Osteoblast (primary cell): ENCODE measurements around the gene MYF5. TPM values are rescaled to one million over a fixed set of nuclear protein-coding genes. Genes with fewer than 3 reads are reported as not detected.

Source experiments
- DNase-seq: peaks from one replicate; pipeline ENCODE4 v3.0.0; 2011; ENCODE audit warnings: low spot score, mixed read lengths; ENCODE audit not compliant: insufficient read length; ENCODE audit errors: missing footprints
- H2AFZ ChIP-seq: 2 replicates; pipeline ENCODE4 v1.6.0; 2011; ENCODE audit warnings: mild to moderate bottlenecking, low read length
- H3K27ac ChIP-seq: 2 replicates; pipeline ENCODE4 v1.5.1; 2011; ENCODE audit warnings: mild to moderate bottlenecking, low read depth, low read length, moderate library complexity
- H3K27me3 ChIP-seq: 2 replicates; pipeline ENCODE4 v1.6.0; 2012; ENCODE audit warnings: mild to moderate bottlenecking, control low read depth, inconsistent platforms, low read length, moderate library complexity; ENCODE audit not compliant: insufficient read depth
- H3K36me3 ChIP-seq: 2 replicates; pipeline ENCODE4 v1.5.1; 2011; ENCODE audit warnings: mild to moderate bottlenecking, low read length, control low read depth, moderate library complexity; ENCODE audit not compliant: insufficient read depth
- H3K4me1 ChIP-seq: 2 replicates; pipeline ENCODE4 v1.5.1; 2011; ENCODE audit warnings: mild to moderate bottlenecking, low read length, control low read depth, moderate library complexity; ENCODE audit not compliant: insufficient read depth
- H3K4me2 ChIP-seq: 2 replicates; pipeline ENCODE4 v1.6.0; 2011; ENCODE audit warnings: mild to moderate bottlenecking, low read length; ENCODE audit not compliant: insufficient read depth
- H3K4me3 ChIP-seq: fragments of 200-600 bp; sonication (generic); 3 replicates; pipeline ENCODE4 v1.5.1; 2012; ENCODE audit warnings: mild to moderate bottlenecking, low read length, inconsistent platforms; ENCODE audit not compliant: insufficient read depth
- H3K79me2 ChIP-seq: 2 replicates; pipeline ENCODE4 v1.6.0; 2012; ENCODE audit warnings: mild to moderate bottlenecking, low read length, control low read depth, inconsistent platforms; ENCODE audit not compliant: insufficient read depth
- H3K9me3 ChIP-seq: 2 replicates; pipeline ENCODE4 v1.5.1; 2011; ENCODE audit warnings: low read depth, low read length, control low read depth
- H4K20me1 ChIP-seq: 2 replicates; pipeline ENCODE4 v1.6.0; 2012; ENCODE audit warnings: mild to moderate bottlenecking, low read length, control low read depth; ENCODE audit not compliant: insufficient read depth
- total RNA-seq: library from RNA; depleted of rRNA; stranded (reverse); fragments of >200 nt; gene quantifications from 2 replicates; pipeline ENCODE4 v1.2.3, GENCODE V29; 2012
- TF ChIP-seq, protein P1 (sequence below): IDR thresholded peaks from 2 replicates; pipeline ENCODE4 v1.5.1; 2011; ENCODE audit warnings: mild to moderate bottlenecking, low read depth, low read length, moderate library complexity; ENCODE audit errors: extremely low read depth

Gene MYF5
- total RNA-seq, 1 donor = not detected

DNA sequence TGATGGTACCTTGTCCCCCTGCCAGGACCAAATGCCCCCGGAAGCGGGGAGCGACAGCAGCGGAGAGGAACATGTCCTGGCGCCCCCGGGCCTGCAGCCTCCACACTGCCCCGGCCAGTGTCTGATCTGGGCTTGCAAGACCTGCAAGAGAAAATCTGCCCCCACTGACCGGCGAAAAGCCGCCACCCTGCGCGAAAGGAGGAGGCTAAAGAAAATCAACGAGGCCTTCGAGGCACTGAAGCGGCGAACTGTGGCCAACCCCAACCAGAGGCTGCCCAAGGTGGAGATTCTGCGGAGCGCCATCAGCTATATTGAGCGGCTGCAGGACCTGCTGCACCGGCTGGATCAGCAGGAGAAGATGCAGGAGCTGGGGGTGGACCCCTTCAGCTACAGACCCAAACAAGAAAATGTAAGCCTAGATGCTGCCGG lies 8.9 kb upstream of the MYF5 start:
- Histone ChIP-seq H4K20me1 (no peaks in the 10 kb centered on the region), H3K27ac (no peak overlapping the region), H2AFZ (no peak overlapping the region), H3K36me3 (no peaks in the 10 kb centered on the region), H3K9me3 (no peaks in the 10 kb centered on the region), H3K4me3 (no peak overlapping the region), H3K27me3 (peaks cover 2% of the 10 kb centered on the region), H3K4me1 (peaks cover 11% of the 10 kb centered on the region), H3K4me2 (peak overlapping the region; percentile 80), H3K79me2 (no peaks in the 10 kb centered on the region)
- no peak for DNase-seq
- TF ChIP-seq, protein P1, sequence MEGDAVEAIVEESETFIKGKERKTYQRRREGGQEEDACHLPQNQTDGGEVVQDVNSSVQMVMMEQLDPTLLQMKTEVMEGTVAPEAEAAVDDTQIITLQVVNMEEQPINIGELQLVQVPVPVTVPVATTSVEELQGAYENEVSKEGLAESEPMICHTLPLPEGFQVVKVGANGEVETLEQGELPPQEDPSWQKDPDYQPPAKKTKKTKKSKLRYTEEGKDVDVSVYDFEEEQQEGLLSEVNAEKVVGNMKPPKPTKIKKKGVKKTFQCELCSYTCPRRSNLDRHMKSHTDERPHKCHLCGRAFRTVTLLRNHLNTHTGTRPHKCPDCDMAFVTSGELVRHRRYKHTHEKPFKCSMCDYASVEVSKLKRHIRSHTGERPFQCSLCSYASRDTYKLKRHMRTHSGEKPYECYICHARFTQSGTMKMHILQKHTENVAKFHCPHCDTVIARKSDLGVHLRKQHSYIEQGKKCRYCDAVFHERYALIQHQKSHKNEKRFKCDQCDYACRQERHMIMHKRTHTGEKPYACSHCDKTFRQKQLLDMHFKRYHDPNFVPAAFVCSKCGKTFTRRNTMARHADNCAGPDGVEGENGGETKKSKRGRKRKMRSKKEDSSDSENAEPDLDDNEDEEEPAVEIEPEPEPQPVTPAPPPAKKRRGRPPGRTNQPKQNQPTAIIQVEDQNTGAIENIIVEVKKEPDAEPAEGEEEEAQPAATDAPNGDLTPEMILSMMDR = no peak

DNA sequence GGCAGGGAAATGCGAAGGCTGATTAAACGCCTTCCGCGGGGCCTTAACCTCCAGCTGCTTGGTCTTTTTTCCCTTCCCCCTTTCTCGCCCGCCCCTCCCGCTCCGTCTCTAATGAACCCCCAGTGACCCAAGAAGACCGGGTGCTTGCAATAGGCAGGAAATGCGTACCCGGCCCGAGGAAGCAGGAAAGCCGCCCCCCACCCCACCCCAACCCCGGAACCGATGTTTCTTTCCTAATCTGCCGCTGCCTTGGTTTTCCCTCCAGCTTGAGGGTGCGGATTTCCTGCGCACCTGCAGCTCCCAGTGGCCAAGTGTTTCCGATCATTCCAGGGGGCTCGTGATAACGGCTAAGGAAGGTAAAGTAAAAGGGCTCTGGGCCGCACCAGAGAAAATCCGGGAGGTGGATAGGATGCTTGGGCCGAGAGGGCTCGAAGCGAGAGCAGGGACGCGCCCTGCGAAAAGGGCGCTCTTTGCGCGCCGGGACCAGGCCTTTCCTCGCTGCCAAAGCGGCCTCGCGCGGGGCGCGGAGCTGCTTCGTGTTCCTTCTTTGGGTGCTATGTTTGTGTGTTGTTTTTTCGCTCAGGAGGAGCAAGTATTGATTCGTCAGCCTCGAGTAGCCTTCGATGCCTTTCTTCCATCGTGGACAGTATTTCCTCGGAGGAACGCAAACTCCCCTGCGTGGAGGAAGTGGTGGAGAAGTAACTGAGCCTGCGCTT lies 8.3 kb upstream of the MYF5 start:
- H2AFZ ChIP-seq = peak overlapping the region; percentile 94
- no peak overlapping the region for H3K27ac ChIP-seq
- no peaks in the 10 kb centered on the region for H3K36me3 ChIP-seq
- no peaks in the 10 kb centered on the region for H3K79me2 ChIP-seq
- H3K9me3 ChIP-seq = no peaks in the 10 kb centered on the region
- H3K27me3 ChIP-seq = peaks cover 2% of the 10 kb centered on the region
- TF ChIP-seq, protein P1 = no peak
- peak overlapping the region; percentile 57 for H3K4me3 ChIP-seq
- H4K20me1 ChIP-seq = no peaks in the 10 kb centered on the region
- peaks cover 5% of the 10 kb centered on the region for H3K4me1 ChIP-seq
- DNase-seq = peak; percentile 67
- H3K4me2 ChIP-seq = peak overlapping the region; percentile 80

DNA sequence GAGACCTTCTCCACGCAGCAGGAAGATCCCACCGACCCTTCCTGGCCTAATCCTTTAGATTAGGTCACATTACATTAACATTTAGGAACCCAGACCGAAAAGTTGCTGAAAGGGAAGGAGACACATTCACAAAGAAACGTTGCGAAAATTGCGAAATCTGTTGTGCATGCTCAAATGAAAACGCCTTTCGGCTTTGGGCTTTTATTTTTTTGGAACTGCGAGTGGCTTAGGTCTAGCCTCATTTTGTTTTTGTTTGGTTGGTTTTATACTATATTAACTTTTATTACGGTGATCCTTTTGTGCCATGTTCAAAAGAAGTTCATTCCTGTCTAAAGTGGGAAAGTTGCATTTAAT lies 7.8 kb upstream of the MYF5 start:
- Histone ChIP-seq H4K20me1 (no peaks in the 10 kb centered on the region), H3K27me3 (peaks cover 2% of the 10 kb centered on the region), H3K79me2 (no peaks in the 10 kb centered on the region), H3K4me2 (peak overlapping the region; percentile 80), H3K36me3 (no peaks in the 10 kb centered on the region), H2AFZ (peak overlapping the region; percentile 94), H3K27ac (no peak overlapping the region), H3K4me3 (peak overlapping the region; percentile 57), H3K4me1 (peaks cover 3% of the 10 kb centered on the region), H3K9me3 (no peaks in the 10 kb centered on the region)
- TF ChIP-seq, protein P1 = no peak
- no peak for DNase-seq

DNA sequence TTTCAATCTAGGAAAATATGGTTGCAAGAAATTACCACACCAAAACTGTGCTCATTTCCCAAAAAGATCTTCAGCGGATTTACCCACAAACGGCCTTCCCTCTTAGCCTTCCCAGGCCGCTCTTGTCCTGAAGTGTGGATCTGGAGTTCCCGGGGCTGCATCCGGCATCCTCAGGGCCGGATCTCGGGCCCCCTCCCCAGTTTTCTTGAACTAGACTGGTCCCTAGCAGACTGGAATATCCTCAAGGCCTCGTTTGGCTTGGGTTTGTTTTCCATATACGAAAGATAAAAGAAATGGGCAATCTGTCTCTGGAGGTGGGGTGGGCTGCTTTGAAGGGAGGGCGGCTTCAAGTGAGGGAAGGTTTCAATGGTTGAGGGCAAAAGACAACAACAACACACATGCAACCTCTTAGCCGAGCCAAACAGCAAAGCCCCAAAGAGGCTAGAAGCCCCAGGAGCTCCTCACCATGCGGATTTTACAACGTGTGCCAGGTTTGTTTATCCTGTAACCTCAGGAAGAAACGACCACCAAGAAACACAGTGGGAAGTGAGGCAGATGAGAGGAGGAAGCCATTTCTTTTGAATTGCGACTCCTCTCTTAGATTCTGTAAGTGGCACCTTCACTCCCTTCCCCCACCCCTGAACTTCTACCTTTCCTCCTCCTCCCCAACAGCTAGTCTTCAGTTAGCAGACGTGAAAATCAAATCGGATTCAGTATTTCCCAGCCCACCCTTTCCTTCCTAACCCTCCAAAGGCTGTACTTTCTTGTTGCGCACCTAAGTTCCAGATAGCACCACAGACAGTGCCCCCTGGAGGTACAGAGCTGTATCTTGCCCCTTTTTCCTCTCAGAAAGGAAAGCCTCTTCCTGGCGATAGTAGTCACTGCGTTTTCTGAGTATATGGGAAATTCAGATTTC lies 6.6 kb upstream of the MYF5 start:
- no peak overlapping the region for H3K27ac ChIP-seq
- no peak overlapping the region for H2AFZ ChIP-seq
- no peaks in the 10 kb centered on the region for H3K79me2 ChIP-seq
- TF ChIP-seq, protein P1 = peak; percentile 57
- H3K4me3 ChIP-seq = no peak overlapping the region
- H3K4me1 ChIP-seq = peaks cover 6% of the 10 kb centered on the region
- DNase-seq = no peak
- H3K4me2 ChIP-seq = peak overlapping the region; percentile 7
- H3K27me3 ChIP-seq = peaks cover 10% of the 10 kb centered on the region
- H3K9me3 ChIP-seq = no peaks in the 10 kb centered on the region
- no peaks in the 10 kb centered on the region for H4K20me1 ChIP-seq
- H3K36me3 ChIP-seq = no peaks in the 10 kb centered on the region
